ENCODE data around the gene NATD1. TPM values are rescaled to one million over a fixed set of nuclear protein-coding genes. Genes with fewer than 3 reads are reported as not detected.
"Not testable (repeated sequence)": the region's sequence is repeated elsewhere in the genome, so short reads cannot be mapped to it uniquely, and the experiment has no call there.

NATD1 gene
- total and polyA plus RNA-seq, 11 donors: 8.0 to 38.4 (median 18.7) TPM

GRCh38 chr17:21228111-21228510 lies 25.1 kb downstream of the NATD1 start:
- H3K4me1 ChIP-seq: peaks cover 0 to 5% (median 0%) of the 10 kb centered on the region in 12 donors
- peaks cover 0 to 2% (median 0%) of the 10 kb centered on the region in 9 donors for H3K36me3 ChIP-seq
- peak in 1 of 5 donors; percentile 58 for DNase-seq
- peaks cover 0 to 8% (median 2%) of the 10 kb centered on the region in 12 donors for H3K9me3 ChIP-seq
- no peak overlapping the region for H3K27ac ChIP-seq
- TF ChIP-seq POLR2A (IDR thresholded peaks at IDR 0.05): no peak
- no peak for TF ChIP-seq CTCF (IDR thresholded peaks at IDR 0.05)
- H3K27me3 ChIP-seq: no peaks in the 10 kb centered on the region
- no peak overlapping the region for H3K4me3 ChIP-seq
- WGBS, 4 donors: 57 to 69% (median 64%) methylated on average over 4 of the region's 4 CpGs
- ATAC-seq: no peak
- intact Hi-C loops (cut with DNase I): no loop called here

DNA sequence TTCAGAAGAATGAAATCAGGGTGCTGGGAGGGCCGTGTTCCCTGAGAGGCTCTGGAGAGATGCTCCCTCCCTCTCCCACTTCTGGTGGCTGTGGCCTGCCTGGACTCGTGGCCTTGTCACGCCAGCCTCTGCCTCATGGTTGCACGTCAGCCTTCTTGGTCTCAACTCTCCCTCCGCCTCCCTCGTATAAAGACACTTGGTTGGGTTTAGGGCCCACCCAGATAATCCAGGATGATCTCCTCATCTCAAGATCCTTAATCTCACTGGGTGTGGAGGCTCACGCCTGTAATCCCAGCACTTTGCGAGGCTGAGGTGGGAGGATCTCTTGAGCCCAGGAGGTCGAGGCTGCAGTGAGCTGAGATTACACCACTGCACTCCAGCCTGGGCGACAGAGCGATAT lies 25.9 kb downstream of the NATD1 start:
- H3K27me3 ChIP-seq; H3K4me1 ChIP-seq; intact Hi-C loops (cut with DNase I); H3K4me3 ChIP-seq; H3K9me3 ChIP-seq; H3K36me3 ChIP-seq; H3K27ac ChIP-seq; ATAC-seq: not testable (repeated sequence)
- peak in 1 of 5 donors; percentile 22 for DNase-seq
- WGBS, 4 donors: 85 to 91% (median 89%) methylated on average over 11 of the region's 11 CpGs

- TF ChIP-seq CTCF (IDR thresholded peaks at IDR 0.05) (no peak), POLR2A (IDR thresholded peaks at IDR 0.05) (no peak)
- Histone ChIP-seq H3K27me3 (no peaks in the 10 kb centered on the region), H3K36me3 (peaks cover 0 to 11% (median 0%) of the 10 kb centered on the region in 9 donors), H3K4me3 (no peak overlapping the region), H3K27ac (no peak overlapping the region), H3K4me1 (peaks cover 0 to 2% (median 0%) of the 10 kb centered on the region in 12 donors), H3K9me3 (no peaks in the 10 kb centered on the region)
- WGBS, 4 donors: 87 to 94% (median 93%) methylated on average over 6 of the region's 6 CpGs
- ATAC-seq (no peak), DNase-seq (no peak)
- intact Hi-C loops (cut with DNase I): no loop called here
Measured at GRCh38 chr17:21223086-21223485, 30.1 kb downstream of the NATD1 start.

GRCh38 chr17:21218831-21219380 lies 34.3 kb downstream of the NATD1 start:
- intact Hi-C loops (cut with DNase I): loop anchor here in 3 of 10 donors (10.0 kb wide), 1 partner anchor 94 kb away; the partner anchor contains the start of gene DHRS7B (in 3 of the 3)
- no peak overlapping the region for H3K27ac ChIP-seq
- DNase-seq (peak in 1 of 5 donors; percentile 1), ATAC-seq (no peak)
- 88 to 93% (median 91%) methylated on average over 3 of the region's 3 CpGs for WGBS, 4 donors
- no peak overlapping the region for H3K4me3 ChIP-seq
- H3K27me3 ChIP-seq: no peaks in the 10 kb centered on the region
- no peak for TF ChIP-seq POLR2A (IDR thresholded peaks at IDR 0.05)
- no peak for TF ChIP-seq CTCF (IDR thresholded peaks at IDR 0.05)
- peaks cover 0 to 16% (median 9%) of the 10 kb centered on the region in 12 donors for H3K4me1 ChIP-seq
- H3K9me3 ChIP-seq: no peaks in the 10 kb centered on the region
- peaks cover 0 to 11% (median 0%) of the 10 kb centered on the region in 9 donors for H3K36me3 ChIP-seq
